Fibroblast of lung (primary cell): ENCODE data around the gene BUD31. TPM values are rescaled to one million over a fixed set of nuclear protein-coding genes. Genes with fewer than 3 reads are reported as not detected.

Experiments
- DNase-seq, 2 donors: peaks; one replicate each; pipeline versions ENCODE4 v3.0.0 to v3.0.0-alpha.2; 2010; ENCODE audit warnings: low read depth in 2 of 2
- H2AFZ ChIP-seq: 2 replicates; pipeline ENCODE4 v1.5.1; 2012; ENCODE audit warnings: low read length, control low read depth, inconsistent platforms
- H3K27ac ChIP-seq: 2 replicates; pipeline ENCODE4 v1.5.1; 2011; ENCODE audit warnings: low read length, control low read depth; ENCODE audit not compliant: insufficient read depth
- H3K27me3 ChIP-seq: 2 replicates; pipeline ENCODE4 v1.5.1; 2011; ENCODE audit warnings: mild to moderate bottlenecking, low read length; ENCODE audit not compliant: control insufficient read depth, insufficient read depth
- H3K36me3 ChIP-seq: 2 replicates; pipeline ENCODE4 v1.5.1; 2011; ENCODE audit warnings: low read length; ENCODE audit not compliant: control insufficient read depth, insufficient read depth
- H3K4me1 ChIP-seq: 2 replicates; pipeline ENCODE4 v1.5.1; 2011; ENCODE audit warnings: low read length; ENCODE audit not compliant: control insufficient read depth, insufficient read depth; ENCODE audit errors: extremely low read depth
- H3K4me2 ChIP-seq: 2 replicates; pipeline ENCODE4 v1.5.1; 2011; ENCODE audit warnings: low read length, control low read depth; ENCODE audit not compliant: insufficient read depth; ENCODE audit errors: extremely low read depth
- H3K4me3 ChIP-seq, 4 experiments: fragments of 200-600 bp in 1 of 4; sonication (generic) in 1 of 4; replicated peaks in 1 of 4; 2 replicates each; pipeline ENCODE4 v1.5.1; 2011 to 2016; ENCODE audit warnings: low read length in 4 of 4, low read depth in 3 of 4, mild to moderate bottlenecking in 3 of 4, control low read depth in 2 of 4, inconsistent platforms in 1 of 4, mixed read lengths in 1 of 4; ENCODE audit not compliant: insufficient read depth in 1 of 4; ENCODE audit errors: control extremely low read depth in 1 of 4
- H3K79me2 ChIP-seq: 2 replicates; pipeline ENCODE4 v1.5.1; 2012; ENCODE audit warnings: mild to moderate bottlenecking, low read length, inconsistent platforms; ENCODE audit not compliant: control insufficient read depth, insufficient read depth
- H3K9ac ChIP-seq: 2 replicates; pipeline ENCODE4 v1.5.1; 2011; ENCODE audit warnings: mild to moderate bottlenecking, low read length, control low read depth; ENCODE audit not compliant: insufficient read depth
- H3K9me3 ChIP-seq: 2 replicates; pipeline ENCODE4 v1.5.1; 2012; ENCODE audit warnings: low read depth, low read length; ENCODE audit not compliant: control insufficient read depth, insufficient read depth
- H4K20me1 ChIP-seq: 2 replicates; pipeline ENCODE4 v1.5.1; 2011; ENCODE audit warnings: low read length; ENCODE audit not compliant: control insufficient read depth, insufficient read depth; ENCODE audit errors: extremely low read depth
- EZH2 ChIP-seq: IDR thresholded peaks from 2 replicates; pipeline ENCODE4 v1.5.1; 2012; ENCODE audit warnings: low read length, control low read depth, mild to moderate bottlenecking; ENCODE audit errors: missing control alignments
- polyA plus RNA-seq, 2 donors: library from polyadenylated mRNA; depleted of rRNA in 1 of 2; stranded (reverse) in 1 of 2; unstranded in 1 of 2; fragments of >200 nt; gene quantifications; 2 replicates each; pipeline ENCODE4 v1.2.1, GENCODE V29; 2011 to 2012; ENCODE audit warnings: missing spikeins in 1 of 2
- total RNA-seq: library from RNA; depleted of rRNA; stranded (reverse); fragments of >200 nt; gene quantifications from 2 replicates; pipeline ENCODE4 v1.2.1, GENCODE V29; 2014
- TF ChIP-seq, protein P1 (sequence below), 2 donors: IDR thresholded peaks in 1 of 2; conservative IDR thresholded peaks in 1 of 2; 1 replicate in 1 of 2; 2 replicates in 1 of 2; pipeline ENCODE4 v1.5.1; 2011 to 2012; ENCODE audit warnings: low read length in 2 of 2, control low read depth in 1 of 2, inconsistent platforms in 1 of 2, low read depth in 1 of 2, mild to moderate bottlenecking in 1 of 2

The BUD31 gene
- total and polyA plus RNA-seq, 2 donors (not counting 1 experiment from before 2014, with no cell fraction given), result 83.4 to 114 TPM

DNA sequence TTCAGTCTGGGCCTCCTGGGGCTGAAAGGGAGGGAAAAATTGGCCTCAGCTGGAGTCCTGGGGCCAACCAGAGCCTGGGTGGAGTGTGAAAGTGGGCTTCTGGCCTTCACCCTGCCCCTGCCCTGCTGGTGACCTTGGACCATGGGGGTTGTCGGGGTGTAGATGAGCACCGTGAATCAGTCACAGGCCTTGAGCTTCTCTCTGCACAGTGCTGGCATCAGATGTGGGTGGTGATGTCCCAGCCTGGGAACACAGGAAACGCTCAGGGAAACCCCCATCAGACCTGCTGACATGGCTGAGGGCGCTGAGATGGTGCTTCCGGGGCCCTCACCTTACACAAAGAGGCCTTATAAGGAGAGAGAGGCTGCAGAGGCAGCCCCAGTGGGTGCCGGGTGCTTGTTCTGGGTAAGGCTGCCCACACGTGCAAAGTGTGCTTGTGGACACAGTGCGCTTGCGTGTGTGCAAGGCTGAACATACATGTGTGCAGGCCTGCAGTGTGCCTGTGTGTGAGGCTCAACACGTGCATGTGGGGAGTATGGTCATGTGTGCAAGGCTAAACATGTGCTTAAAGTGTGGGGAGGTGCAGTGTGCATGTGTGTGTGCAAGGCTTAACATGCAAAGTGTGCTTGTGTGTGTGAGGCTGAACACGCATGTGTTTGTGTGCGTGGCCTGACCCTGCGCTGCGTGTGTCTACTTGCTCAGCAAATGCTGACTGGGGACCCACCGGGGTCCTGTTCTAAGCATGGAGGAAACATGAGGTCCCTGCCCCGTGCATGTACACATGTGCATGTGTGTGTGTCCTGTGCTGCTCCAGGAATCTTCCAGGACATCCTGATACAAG, 27.7 kb upstream of the BUD31 start:
- no peak overlapping the region for H2AFZ ChIP-seq
- H4K20me1 ChIP-seq, result no peaks in the 10 kb centered on the region
- peak overlapping the region; percentile 72 for H3K27ac ChIP-seq
- peaks cover 19% of the 10 kb centered on the region for H3K4me1 ChIP-seq
- H3K9me3 ChIP-seq, result no peaks in the 10 kb centered on the region
- DNase-seq, result no peak
- peaks cover 61% of the 10 kb centered on the region for H3K79me2 ChIP-seq
- peaks cover 23% of the 10 kb centered on the region for H3K36me3 ChIP-seq
- no peak overlapping the region for H3K4me2 ChIP-seq
- no peak overlapping the region for H3K4me3 ChIP-seq
- TF ChIP-seq, protein P1, sequence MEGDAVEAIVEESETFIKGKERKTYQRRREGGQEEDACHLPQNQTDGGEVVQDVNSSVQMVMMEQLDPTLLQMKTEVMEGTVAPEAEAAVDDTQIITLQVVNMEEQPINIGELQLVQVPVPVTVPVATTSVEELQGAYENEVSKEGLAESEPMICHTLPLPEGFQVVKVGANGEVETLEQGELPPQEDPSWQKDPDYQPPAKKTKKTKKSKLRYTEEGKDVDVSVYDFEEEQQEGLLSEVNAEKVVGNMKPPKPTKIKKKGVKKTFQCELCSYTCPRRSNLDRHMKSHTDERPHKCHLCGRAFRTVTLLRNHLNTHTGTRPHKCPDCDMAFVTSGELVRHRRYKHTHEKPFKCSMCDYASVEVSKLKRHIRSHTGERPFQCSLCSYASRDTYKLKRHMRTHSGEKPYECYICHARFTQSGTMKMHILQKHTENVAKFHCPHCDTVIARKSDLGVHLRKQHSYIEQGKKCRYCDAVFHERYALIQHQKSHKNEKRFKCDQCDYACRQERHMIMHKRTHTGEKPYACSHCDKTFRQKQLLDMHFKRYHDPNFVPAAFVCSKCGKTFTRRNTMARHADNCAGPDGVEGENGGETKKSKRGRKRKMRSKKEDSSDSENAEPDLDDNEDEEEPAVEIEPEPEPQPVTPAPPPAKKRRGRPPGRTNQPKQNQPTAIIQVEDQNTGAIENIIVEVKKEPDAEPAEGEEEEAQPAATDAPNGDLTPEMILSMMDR (conservative IDR thresholded peaks at IDR 0.05 in 1 of 2, IDR thresholded peaks at IDR 0.05 in 1 of 2; ENCODE audit: low read depth in 1 of 2, low read length in 2 of 2), result no peak
- no peak for TF ChIP-seq EZH2
- H3K9ac ChIP-seq, result no peak overlapping the region
- H3K27me3 ChIP-seq, result no peaks in the 10 kb centered on the region

DNA sequence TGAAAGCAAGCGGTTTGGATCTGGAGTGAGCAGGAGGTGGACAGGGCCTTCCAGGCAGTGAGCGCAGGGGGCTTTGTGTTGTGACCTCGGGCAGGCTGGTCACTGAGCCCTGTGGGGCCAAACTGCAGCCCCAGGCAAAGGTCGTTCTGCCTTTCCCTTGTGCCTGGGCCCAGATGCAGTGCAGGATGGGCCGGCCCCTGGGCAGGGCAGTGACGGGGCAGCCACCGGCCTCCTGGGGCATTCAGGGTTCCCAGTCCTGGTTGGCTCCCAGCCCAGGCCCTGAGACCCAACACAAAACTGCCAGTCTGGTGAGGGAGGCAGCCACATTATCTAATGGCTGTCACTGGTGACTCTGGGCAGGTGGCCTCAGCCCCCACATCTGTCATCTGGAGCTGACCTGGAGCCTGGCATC, 27.1 kb upstream of the BUD31 start:
- no peaks in the 10 kb centered on the region for H3K27me3 ChIP-seq
- DNase-seq, result no peak
- no peak overlapping the region for H3K27ac ChIP-seq
- no peak overlapping the region for H3K4me2 ChIP-seq
- H3K4me3 ChIP-seq, result no peak overlapping the region
- no peak overlapping the region for H3K9ac ChIP-seq
- peaks cover 19% of the 10 kb centered on the region for H3K4me1 ChIP-seq
- H2AFZ ChIP-seq, result no peak overlapping the region
- no peak for TF ChIP-seq EZH2
- TF ChIP-seq, protein P1 (conservative IDR thresholded peaks at IDR 0.05 in 1 of 2, IDR thresholded peaks at IDR 0.05 in 1 of 2; ENCODE audit: low read depth in 1 of 2, low read length in 2 of 2), result no peak
- H3K9me3 ChIP-seq, result no peaks in the 10 kb centered on the region
- no peaks in the 10 kb centered on the region for H4K20me1 ChIP-seq
- peaks cover 25% of the 10 kb centered on the region for H3K36me3 ChIP-seq
- H3K79me2 ChIP-seq, result peaks cover 56% of the 10 kb centered on the region

DNA sequence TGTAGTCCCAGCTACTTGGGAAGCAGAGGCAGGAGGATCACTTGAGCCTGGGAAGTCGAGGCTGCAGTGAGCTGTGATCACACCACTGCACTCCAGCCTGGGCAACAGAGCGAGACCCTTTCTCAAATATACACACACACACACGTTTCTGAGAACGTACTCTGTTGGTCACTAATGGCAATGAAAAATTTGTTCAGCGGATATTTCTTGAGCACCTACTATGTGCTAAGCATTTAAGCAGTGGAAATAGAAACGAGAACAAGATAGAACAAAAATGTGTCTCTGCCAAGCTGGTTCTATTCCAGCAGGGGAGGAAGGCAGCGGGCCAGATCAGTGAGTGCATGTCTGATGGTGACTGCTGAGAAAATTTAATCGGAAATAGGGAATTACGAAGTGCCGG, 25.6 kb upstream of the BUD31 start:
- TF ChIP-seq, protein P1 (conservative IDR thresholded peaks at IDR 0.05 in 1 of 2, IDR thresholded peaks at IDR 0.05 in 1 of 2; ENCODE audit: low read depth in 1 of 2, low read length in 2 of 2), result no peak
- TF ChIP-seq EZH2, result no peak
- no peak for DNase-seq
- H2AFZ ChIP-seq, result no peak overlapping the region
- no peaks in the 10 kb centered on the region for H3K9me3 ChIP-seq
- no peak overlapping the region for H3K4me3 ChIP-seq
- H3K27ac ChIP-seq, result no peak overlapping the region
- H3K9ac ChIP-seq, result no peak overlapping the region
- peaks cover 47% of the 10 kb centered on the region for H3K79me2 ChIP-seq
- H3K4me2 ChIP-seq, result no peak overlapping the region
- H3K4me1 ChIP-seq, result peaks cover 19% of the 10 kb centered on the region
- H4K20me1 ChIP-seq, result no peaks in the 10 kb centered on the region
- H3K36me3 ChIP-seq, result peaks cover 30% of the 10 kb centered on the region
- H3K27me3 ChIP-seq, result no peaks in the 10 kb centered on the region
